Gastrocnemius medialis (tissue), 4 donors: ENCODE results near the gene PPP1R7. TPM values are rescaled to one million over a fixed set of nuclear protein-coding genes. Genes with fewer than 3 reads are reported as not detected.

Experiments
- ATAC-seq, 2 donors: fragments of 150-250 bp; one replicate each; pipeline ENCODE4 v1.9.1; 2016
- DNase-seq, 2 donors: peaks; one replicate each; pipeline ENCODE4 v3.0.0-alpha.2; 2019
- H3K27ac ChIP-seq, 4 donors: fragments of 200-600 bp; sonication (generic); 1 replicate in 1 of 4; 2 replicates in 3 of 4; pipeline ENCODE4 v1.5.1; 2016 to 2018; ENCODE audit warnings: mild to moderate bottlenecking in 2 of 4, moderate library complexity in 1 of 4
- H3K27me3 ChIP-seq, 3 donors: fragments of 200-600 bp; sonication (generic) in 2 of 3; 1 replicate in 1 of 3; 2 replicates in 2 of 3; pipeline versions ENCODE4 v1.5.1 to v1.6.0; 2016 to 2019; ENCODE audit warnings: mild to moderate bottlenecking in 1 of 3, moderate library complexity in 1 of 3
- H3K36me3 ChIP-seq, 2 donors: fragments of 200-600 bp; sonication (generic) in 1 of 2; one replicate each; pipeline ENCODE4 v1.5.1; 2017 to 2018
- H3K4me1 ChIP-seq, 2 donors: fragments of 200-600 bp; sonication (generic) in 1 of 2; one replicate each; pipeline ENCODE4 v1.5.1; 2016 to 2017; ENCODE audit warnings: mild to moderate bottlenecking in 2 of 2
- H3K4me3 ChIP-seq, 4 donors: fragments of 200-600 bp; sonication (generic) in 3 of 4; 1 replicate in 1 of 4; 2 replicates in 3 of 4; pipeline ENCODE4 v1.5.1; 2016 to 2019; ENCODE audit warnings: mild to moderate bottlenecking in 2 of 4
- H3K9me3 ChIP-seq, 3 donors: fragments of 200-600 bp; sonication (generic) in 2 of 3; 1 replicate in 1 of 3; 2 replicates in 2 of 3; pipeline ENCODE4 v1.5.1; 2016 to 2019
- POLR2A ChIP-seq, 2 donors: fragments of 450-650 bp; IDR thresholded peaks; one replicate each; pipeline ENCODE4 v1.6.1; 2017; ENCODE audit warnings: antibody characterized with exemption in 2 of 2, mild to moderate bottlenecking in 2 of 2, moderate library complexity in 2 of 2
- in situ Hi-C, 4 donors: fragments of 200-750 bp; cut with MboI; loops; one replicate each; pipeline versions ENCODE4 v1.15.0 to v1.8.0; 2017; ENCODE audit warnings: low sequenced_read_pairs in 4 of 4
- intact Hi-C: fragments of 100-400 bp; cut with DNase I; formaldehyde crosslinking; loops from one replicate; pipeline ENCODE4 v1.15.1; 2023; ENCODE audit warnings: low total_unique reads
- total RNA-seq, 4 donors: library from RNA; depleted of rRNA; stranded (reverse); fragments of >200 nt; gene quantifications; one replicate each; pipeline versions ENCODE4 v1.1.0 to v1.2.3, GENCODE V29; 2016
- TF ChIP-seq, protein P1 (sequence below), 5 experiments: fragments of 450-650 bp in 3 of 5; fragments of 200-600 bp in 2 of 5; sonication (generic) in 2 of 5; IDR thresholded peaks in 4 of 5; conservative IDR thresholded peaks in 1 of 5; 1 replicate in 4 of 5; 2 replicates in 1 of 5; pipeline ENCODE4 v1.5.1; 2016 to 2019; ENCODE audit warnings: antibody characterized with exemption in 5 of 5, mild to moderate bottlenecking in 3 of 5, moderate library complexity in 3 of 5

Gene PPP1R7
- total RNA-seq, 4 donors from 2014 or later, result 58.6 to 87.8 (median 67.2) TPM

DNA sequence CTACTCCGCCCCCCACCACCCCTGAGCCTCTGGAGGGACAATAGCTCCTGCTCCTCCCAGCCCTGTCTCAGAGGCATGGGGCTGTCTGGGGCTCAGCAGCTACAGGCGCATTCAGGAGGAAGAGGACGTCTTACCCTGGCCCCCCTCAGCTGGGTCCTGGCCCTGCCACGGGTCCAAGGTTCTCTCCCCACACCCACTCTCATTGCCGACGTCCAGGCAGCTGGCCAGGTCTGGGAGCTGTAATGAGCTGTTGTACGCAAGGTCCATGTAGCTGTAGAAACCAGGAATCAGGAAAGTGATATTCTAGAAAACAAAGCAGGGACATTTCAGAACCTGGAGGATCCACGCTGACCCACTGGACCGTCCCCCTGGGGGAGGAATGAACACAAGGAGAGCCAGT, 14.5 kb upstream of the PPP1R7 start:
- in situ Hi-C loops, result no loop called here
- Histone ChIP-seq H3K36me3 (no peaks in the 10 kb centered on the region), H3K4me1 (no peaks in the 10 kb centered on the region), H3K27ac (no peak overlapping the region), H3K4me3 (no peak overlapping the region), H3K9me3 (no peaks in the 10 kb centered on the region), H3K27me3 (no peaks in the 10 kb centered on the region)
- intact Hi-C loops, result no loop called here
- DNase-seq (no peak), ATAC-seq (no peak)
- no peak for TF ChIP-seq POLR2A (IDR thresholded peaks at IDR 0.05)
- TF ChIP-seq, protein P1, sequence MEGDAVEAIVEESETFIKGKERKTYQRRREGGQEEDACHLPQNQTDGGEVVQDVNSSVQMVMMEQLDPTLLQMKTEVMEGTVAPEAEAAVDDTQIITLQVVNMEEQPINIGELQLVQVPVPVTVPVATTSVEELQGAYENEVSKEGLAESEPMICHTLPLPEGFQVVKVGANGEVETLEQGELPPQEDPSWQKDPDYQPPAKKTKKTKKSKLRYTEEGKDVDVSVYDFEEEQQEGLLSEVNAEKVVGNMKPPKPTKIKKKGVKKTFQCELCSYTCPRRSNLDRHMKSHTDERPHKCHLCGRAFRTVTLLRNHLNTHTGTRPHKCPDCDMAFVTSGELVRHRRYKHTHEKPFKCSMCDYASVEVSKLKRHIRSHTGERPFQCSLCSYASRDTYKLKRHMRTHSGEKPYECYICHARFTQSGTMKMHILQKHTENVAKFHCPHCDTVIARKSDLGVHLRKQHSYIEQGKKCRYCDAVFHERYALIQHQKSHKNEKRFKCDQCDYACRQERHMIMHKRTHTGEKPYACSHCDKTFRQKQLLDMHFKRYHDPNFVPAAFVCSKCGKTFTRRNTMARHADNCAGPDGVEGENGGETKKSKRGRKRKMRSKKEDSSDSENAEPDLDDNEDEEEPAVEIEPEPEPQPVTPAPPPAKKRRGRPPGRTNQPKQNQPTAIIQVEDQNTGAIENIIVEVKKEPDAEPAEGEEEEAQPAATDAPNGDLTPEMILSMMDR (IDR thresholded peaks at IDR 0.05 in 4 of 5, conservative IDR thresholded peaks at IDR 0.05 in 1 of 5), result no peak

DNA sequence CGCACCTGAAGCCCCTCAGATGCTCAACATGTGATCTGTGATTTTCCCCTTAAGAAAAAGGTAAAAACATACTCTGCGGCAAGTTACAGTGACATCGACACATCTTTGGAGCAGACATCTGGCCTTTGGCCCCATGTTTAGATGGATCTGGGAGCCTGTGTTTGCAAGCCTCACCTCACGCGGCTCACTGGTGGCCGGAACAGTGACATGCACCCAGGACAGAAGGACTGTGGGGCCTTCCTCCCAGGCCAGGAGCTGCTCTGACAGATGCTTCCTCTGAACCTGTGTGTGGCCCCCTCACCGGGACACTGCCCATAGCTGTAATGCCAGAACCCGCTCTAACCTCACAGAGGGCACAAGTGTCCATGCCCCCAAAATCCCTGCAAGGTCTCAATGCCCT, 14.1 kb upstream of the PPP1R7 start:
- Histone ChIP-seq H3K27ac (no peak overlapping the region), H3K4me3 (no peak overlapping the region), H3K36me3 (no peaks in the 10 kb centered on the region), H3K27me3 (no peaks in the 10 kb centered on the region), H3K9me3 (no peaks in the 10 kb centered on the region), H3K4me1 (no peaks in the 10 kb centered on the region)
- TF ChIP-seq, protein P1 (IDR thresholded peaks at IDR 0.05 in 4 of 5, conservative IDR thresholded peaks at IDR 0.05 in 1 of 5), result no peak
- no peak for TF ChIP-seq POLR2A (IDR thresholded peaks at IDR 0.05)
- ATAC-seq (no peak), DNase-seq (no peak)
- intact Hi-C loops (no loop called here), in situ Hi-C loops (no loop called here)

DNA sequence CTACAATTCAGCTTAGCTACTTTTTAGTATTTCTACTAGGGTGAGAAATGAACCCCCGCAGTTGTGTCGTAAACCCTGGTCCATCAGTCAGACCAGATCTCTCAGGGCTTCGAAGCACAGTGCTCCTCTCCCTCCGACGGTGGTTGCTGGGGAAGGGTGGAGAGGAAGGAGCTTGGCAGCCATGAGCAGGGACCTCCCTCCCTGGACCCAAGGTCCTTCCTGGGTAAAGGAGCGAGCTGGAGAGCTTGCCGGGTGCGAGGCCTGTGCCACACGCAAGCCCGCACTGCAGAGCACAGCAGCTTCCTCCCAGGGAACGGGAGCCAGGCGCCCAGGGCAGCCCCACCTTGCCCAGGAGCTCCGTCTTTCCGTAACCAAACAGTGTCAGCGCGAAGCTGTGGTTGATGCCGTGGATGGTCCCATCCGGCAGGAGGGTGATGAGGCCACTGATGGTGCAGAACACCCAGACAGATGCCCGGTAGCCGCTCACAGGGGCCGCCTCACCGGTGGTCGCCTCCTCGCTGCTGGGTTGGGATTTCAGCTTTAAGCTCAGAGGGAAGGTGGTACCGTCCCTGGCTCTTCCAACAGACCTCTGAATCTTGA, 13.5 kb upstream of the PPP1R7 start:
- H3K4me3 ChIP-seq, result no peak overlapping the region
- in situ Hi-C loops (no loop called here), intact Hi-C loops (no loop called here)
- ATAC-seq, result no peak
- no peaks in the 10 kb centered on the region for H3K27me3 ChIP-seq
- TF ChIP-seq, protein P1 (IDR thresholded peaks at IDR 0.05 in 4 of 5, conservative IDR thresholded peaks at IDR 0.05 in 1 of 5), result no peak
- TF ChIP-seq POLR2A (IDR thresholded peaks at IDR 0.05), result no peak
- no peak for DNase-seq
- H3K27ac ChIP-seq, result no peak overlapping the region
- H3K4me1 ChIP-seq, result no peaks in the 10 kb centered on the region
- no peaks in the 10 kb centered on the region for H3K9me3 ChIP-seq
- no peaks in the 10 kb centered on the region for H3K36me3 ChIP-seq

DNA sequence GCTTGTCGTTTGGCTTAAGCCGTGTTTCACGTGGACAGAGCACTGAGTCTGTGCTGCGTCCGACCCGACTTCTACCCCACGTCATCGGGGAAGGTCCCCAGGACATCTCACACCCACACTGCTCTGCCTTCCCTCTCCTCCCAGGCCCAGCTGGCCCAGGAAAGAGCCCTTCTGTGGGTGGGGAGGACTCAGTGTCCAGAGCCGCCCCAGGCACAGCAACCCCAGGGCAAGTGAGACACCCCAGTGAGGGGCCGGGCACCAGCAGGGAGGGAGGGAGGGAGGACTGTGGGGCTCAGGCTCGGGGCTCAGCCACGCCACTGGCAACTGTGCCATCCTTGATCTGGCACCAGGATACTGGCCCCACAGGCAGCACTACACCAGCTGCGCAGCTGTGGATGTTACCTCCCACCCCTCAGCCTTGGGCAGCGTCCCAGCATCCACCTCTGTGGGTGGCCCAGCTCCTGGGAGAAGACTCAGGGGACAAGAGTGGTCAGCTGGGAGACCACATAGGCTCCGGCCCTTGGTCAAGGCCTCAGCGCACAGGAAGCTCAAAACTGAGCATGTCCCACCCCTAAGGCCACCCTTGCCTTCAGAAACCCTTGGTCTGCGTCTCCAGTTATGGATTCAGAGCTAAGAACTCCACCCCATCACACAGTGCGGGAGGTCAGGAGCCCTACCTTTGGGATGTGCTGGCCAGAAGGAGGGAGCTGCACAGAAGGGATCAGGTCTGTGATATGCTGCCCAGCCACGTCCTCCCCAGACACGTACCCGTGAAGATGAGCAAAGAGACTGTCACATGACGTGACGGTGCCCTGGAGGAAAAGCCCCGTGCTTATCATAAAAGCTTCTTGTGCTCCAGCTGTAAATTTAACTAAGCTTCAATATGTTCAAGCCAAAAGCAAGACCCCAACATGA, 12.7 kb upstream of the PPP1R7 start:
- no peak for TF ChIP-seq POLR2A (IDR thresholded peaks at IDR 0.05)
- TF ChIP-seq, protein P1 (IDR thresholded peaks at IDR 0.05 in 4 of 5, conservative IDR thresholded peaks at IDR 0.05 in 1 of 5), result no peak
- Histone ChIP-seq H3K4me3 (no peak overlapping the region), H3K27me3 (no peaks in the 10 kb centered on the region), H3K4me1 (no peaks in the 10 kb centered on the region), H3K9me3 (no peaks in the 10 kb centered on the region), H3K36me3 (no peaks in the 10 kb centered on the region), H3K27ac (no peak overlapping the region)
- intact Hi-C loops, result no loop called here
- ATAC-seq (no peak), DNase-seq (no peak)
- in situ Hi-C loops, result no loop called here
